22Rv1 (cell line): ENCODE data around the gene GMDS.

Experiments
- H3K27ac ChIP-seq: fragments of 450-650 bp; 2 replicates; pipeline ENCODE4 v1.5.1; 2017
- CTCF ChIP-seq: fragments of 450-650 bp; IDR thresholded peaks from 2 replicates; pipeline ENCODE4 v1.5.1; 2017; ENCODE audit warnings: mild to moderate bottlenecking
- ZFX ChIP-seq: fragments of 450-650 bp; IDR thresholded peaks from 2 replicates; pipeline ENCODE4 v1.6.1; 2017; ENCODE audit warnings: antibody characterized with exemption, borderline replicate concordance

Gene GMDS

GRCh38 chr6:1657771-1658165, 587.6 kb downstream of the GMDS start:
- TF ChIP-seq ZFX (no peak), CTCF (no peak)
- no peak overlapping the region for H3K27ac ChIP-seq

- TF ChIP-seq CTCF (no peak), ZFX (no peak)
- no peak overlapping the region for H3K27ac ChIP-seq
Observed at GRCh38 chr6:1657116-1657770, 588.2 kb downstream of the GMDS start.

GRCh38 chr6:1654054-1654453, 591.4 kb downstream of the GMDS start:
- H3K27ac ChIP-seq = no peak overlapping the region
- TF ChIP-seq ZFX = no peak
- TF ChIP-seq CTCF = no peak

- TF ChIP-seq CTCF (no peak), ZFX (no peak)
- H3K27ac ChIP-seq = no peak overlapping the region
Observed at GRCh38 chr6:1652842-1653241, 592.6 kb downstream of the GMDS start.

- no peak overlapping the region for H3K27ac ChIP-seq
- no peak for TF ChIP-seq CTCF
- TF ChIP-seq ZFX = no peak
Observed at GRCh38 chr6:1651362-1651761, 594.0 kb downstream of the GMDS start.

GRCh38 chr6:1645466-1646185, 599.8 kb downstream of the GMDS start:
- no peak overlapping the region for H3K27ac ChIP-seq
- TF ChIP-seq ZFX = no peak

GRCh38 chr6:1644516-1645060, 600.8 kb downstream of the GMDS start:
- no peak for TF ChIP-seq CTCF
- TF ChIP-seq ZFX = no peak
- H3K27ac ChIP-seq = no peak overlapping the region
